HCT116 (cell line): ENCODE data around the gene ZNHIT6. TPM values are rescaled to one million over a fixed set of nuclear protein-coding genes. Genes with fewer than 3 reads are reported as not detected.

Experiments used
- ATAC-seq: fragments of 200-7000 bp; cut with Tn5 transposase; 2 replicates; pipeline ENCODE4 v1.9.1; 2020; ENCODE audit warnings: mild to moderate bottlenecking, moderate library complexity
- BruUV-seq: library from RNA; stranded (reverse); fragments of 400-500 nt; replicated peaks from 2 replicates; lab custom pipeline; 2021; lab: Mats Ljungman, UMichigan
- CTCF ChIA-PET: fragments of 300-600 bp; sonication (Branson Sonifier 250); formaldehyde crosslinking; loops from one replicate; lab custom pipeline; 2021; ENCODE audit warnings: antibody characterized with exemption; lab: Charles Lee
- POLR2A ChIA-PET: fragments of 300-600, 350-600 bp; sonication (Branson Sonifier 250); formaldehyde crosslinking; loops from one replicate; lab custom pipeline; 2021; ENCODE audit warnings: antibody characterized with exemption; lab: Charles Lee
- RAD21 ChIA-PET, 2 experiments: fragments of 300-600 bp; sonication (Branson Sonifier 250); formaldehyde crosslinking; loops; one replicate each; lab custom pipeline; 2023; ENCODE audit warnings: low total read pairs in 2 of 2; ENCODE audit not compliant: uncharacterized antibody in 2 of 2, unreplicated experiment in 2 of 2, low non-redundant PET in 1 of 2; lab: Charles Lee
- DNase-seq: peaks from one replicate; pipeline ENCODE4 v3.0.0-alpha.2; 2010; ENCODE audit warnings: low read depth, low spot score
- H2AFZ ChIP-seq: fragments of 200-600 bp; shearing (Covaris generic), sonication (generic); 2 replicates; pipeline ENCODE4 v1.6.1; 2017; ENCODE audit warnings: low read depth, mixed run types, mixed read lengths, antibody characterized with exemption, low read length; ENCODE audit not compliant: poor library complexity, severe bottlenecking
- H3K27ac ChIP-seq: 2 replicates; pipeline ENCODE4 v1.5.1; 2012; ENCODE audit warnings: low read depth, low read length
- H3K27me3 ChIP-seq: fragments of 200-600 bp; sonication (generic); 2 replicates; pipeline ENCODE4 v1.6.1; 2016; ENCODE audit warnings: mixed run types, low read length, mixed read lengths; ENCODE audit not compliant: insufficient read depth
- H3K36me3 ChIP-seq, 2 experiments: fragments of 200-500 bp in 1 of 2; fragments of 200-600 bp in 1 of 2; sonication (Bioruptor generic) in 1 of 2; sonication (generic) in 1 of 2; 2 replicates each; pipeline versions ENCODE4 v1.5.1 to v1.6.1; 2014 to 2016; ENCODE audit warnings: low read length in 2 of 2, inconsistent platforms in 1 of 2, mixed read lengths in 1 of 2, mixed run types in 1 of 2; ENCODE audit not compliant: insufficient read depth in 2 of 2, control insufficient read depth in 1 of 2
- H3K4me1 ChIP-seq, 2 experiments: fragments of 200-600 bp in 1 of 2; sonication (generic) in 1 of 2; 2 replicates each; pipeline versions ENCODE4 v1.5.1 to v1.6.1; 2012 to 2017; ENCODE audit warnings: low read length in 2 of 2, inconsistent platforms in 1 of 2, mild to moderate bottlenecking in 1 of 2, mixed read lengths in 1 of 2, mixed run types in 1 of 2, moderate library complexity in 1 of 2; ENCODE audit not compliant: insufficient read depth in 2 of 2, control insufficient read depth in 1 of 2
- H3K4me2 ChIP-seq: fragments of 200-600 bp; sonication (generic); 2 replicates; pipeline ENCODE4 v1.6.1; 2017; ENCODE audit warnings: mixed run types, low read length, mixed read lengths
- H3K4me3 ChIP-seq, 2 experiments: fragments of 200-600 bp in 1 of 2; sonication (generic) in 1 of 2; replicated peaks in 1 of 2; 2 replicates each; pipeline ENCODE4 v1.5.1; 2011 to 2016; ENCODE audit warnings: low read length in 2 of 2, control low read depth in 1 of 2, low read depth in 1 of 2, mild to moderate bottlenecking in 1 of 2, mixed read lengths in 1 of 2, mixed run types in 1 of 2
- H3K79me2 ChIP-seq: fragments of 200-600 bp; sonication (generic); 2 replicates; pipeline ENCODE4 v1.6.1; 2017; ENCODE audit warnings: mild to moderate bottlenecking, mixed run types, low read length, moderate library complexity, mixed read lengths; ENCODE audit not compliant: insufficient read depth
- H3K9ac ChIP-seq: fragments of 200-600 bp; sonication (generic); 2 replicates; pipeline ENCODE4 v1.6.1; 2016; ENCODE audit warnings: low read length, mixed read lengths
- H3K9me2 ChIP-seq: fragments of 200-600 bp; sonication (generic), shearing (Covaris generic); 2 replicates; pipeline ENCODE4 v1.6.1; 2017; ENCODE audit warnings: mixed run types, mild to moderate bottlenecking, moderate library complexity; ENCODE audit not compliant: insufficient read depth
- H3K9me3 ChIP-seq, 2 experiments: fragments of 200-500 bp in 1 of 2; fragments of 200-600 bp in 1 of 2; sonication (Bioruptor generic) in 1 of 2; sonication (generic) in 1 of 2; 2 replicates each; pipeline ENCODE4 v1.6.1; 2014 to 2017; ENCODE audit warnings: low read length in 2 of 2, mixed read lengths in 2 of 2, inconsistent platforms in 1 of 2, low read depth in 1 of 2, mild to moderate bottlenecking in 1 of 2, mixed run types in 1 of 2, moderate library complexity in 1 of 2; ENCODE audit not compliant: control insufficient read depth in 1 of 2, insufficient read depth in 1 of 2
- H4K20me1 ChIP-seq: fragments of 200-600 bp; sonication (generic), shearing (Covaris generic); 2 replicates; pipeline ENCODE4 v1.6.1; 2017; ENCODE audit warnings: mixed run types, mild to moderate bottlenecking, moderate library complexity; ENCODE audit not compliant: insufficient read depth
- CEBPB ChIP-seq: IDR thresholded peaks from 2 replicates; pipeline ENCODE4 v1.6.1; 2012; ENCODE audit warnings: low read depth
- ELF1 ChIP-seq: IDR thresholded peaks from 2 replicates; pipeline ENCODE4 v1.6.1; 2012; ENCODE audit warnings: low read depth, borderline replicate concordance
- EZH2phosphoT487 ChIP-seq: fragments of 200-600 bp; IDR thresholded peaks from 2 replicates; pipeline ENCODE4 v1.6.1; 2018; ENCODE audit warnings: antibody characterized with exemption, borderline replicate concordance
- FOSL1 ChIP-seq: IDR thresholded peaks from 2 replicates; pipeline ENCODE4 v1.6.1; 2012; ENCODE audit warnings: low read depth
- RAD21 ChIP-seq: IDR thresholded peaks from 2 replicates; pipeline ENCODE4 v1.6.1; 2012; ENCODE audit warnings: low read depth, mild to moderate bottlenecking
- SIN3A ChIP-seq: IDR thresholded peaks from 2 replicates; pipeline ENCODE4 v1.6.1; 2012; ENCODE audit warnings: low read depth
- SP1 ChIP-seq: IDR thresholded peaks from 2 replicates; pipeline ENCODE4 v1.6.1; 2012; ENCODE audit warnings: low read depth
- YY1 ChIP-seq: IDR thresholded peaks from 2 replicates; pipeline ENCODE4 v1.6.1; 2011; ENCODE audit warnings: low read length, low read depth, moderate library complexity, mild to moderate bottlenecking; ENCODE audit not compliant: insufficient replicate concordance; ENCODE audit errors: extremely low read depth
- ZBTB33 ChIP-seq: IDR thresholded peaks from 2 replicates; pipeline ENCODE4 v1.6.1; 2011; ENCODE audit warnings: mild to moderate bottlenecking, low read length, moderate library complexity; ENCODE audit not compliant: insufficient replicate concordance; ENCODE audit errors: extremely low read depth
- intact Hi-C: fragments of 100-400 bp; cut with micrococcal nuclease; formaldehyde crosslinking; loops from 2 replicates; pipeline ENCODE4 v1.10.0; 2022
- total RNA-seq: library from RNA; stranded (reverse); gene quantifications from one replicate; pipeline ENCODE4 v1.2.1, GENCODE V29; 2021; ENCODE audit not compliant: unreplicated experiment

The ZNHIT6 gene
- total RNA-seq, 1 experiment from 2014 or later: 18.4 TPM

- Histone ChIP-seq H3K4me3 (no peak overlapping the region), H3K36me3 (no peaks in the 10 kb centered on the region), H4K20me1 (no peaks in the 10 kb centered on the region), H3K9ac (no peak overlapping the region), H3K9me3 (no peaks in the 10 kb centered on the region; a peak in 1 of 4 replicates), H3K27me3 (no peaks in the 10 kb centered on the region), H3K27ac (no peak overlapping the region), H3K4me2 (no peak overlapping the region), H3K4me1 (peaks cover 20 to 29% of the 10 kb centered on the region in 2 experiments), H3K9me2 (no peaks in the 10 kb centered on the region), H3K79me2 (no peaks in the 10 kb centered on the region), H2AFZ (no peak overlapping the region)
- intact Hi-C loops: no loop called here
- no peak for ATAC-seq
- ChIA-PET POLR2A (no interaction called here), RAD21 (no interaction called here), CTCF (no interaction called here)
- TF ChIP-seq ELF1: no peak
- no peak for TF ChIP-seq YY1
- no peak for TF ChIP-seq FOSL1
- TF ChIP-seq RAD21: no peak
- TF ChIP-seq ZBTB33: no peak
- TF ChIP-seq SIN3A: no peak
- no peak for TF ChIP-seq CEBPB
- TF ChIP-seq EZH2phosphoT487: no peak
- TF ChIP-seq SP1: no peak
- DNase-seq: no peak
- BruUV-seq: no TSS peak
Observed at GRCh38 chr1:85615586-85616363, 92.5 kb downstream of the ZNHIT6 start.
